NCI-H1105 treated with DMSO at 0.1 percent for 48 hours (cell line): Measurements from ENCODE around the gene ZNF516.

Source experiments
- DNase-seq: peaks from one replicate; lab custom pipeline; 2025; lab: John Stamatoyannopoulos, UW

The ZNF516 gene

DNA sequence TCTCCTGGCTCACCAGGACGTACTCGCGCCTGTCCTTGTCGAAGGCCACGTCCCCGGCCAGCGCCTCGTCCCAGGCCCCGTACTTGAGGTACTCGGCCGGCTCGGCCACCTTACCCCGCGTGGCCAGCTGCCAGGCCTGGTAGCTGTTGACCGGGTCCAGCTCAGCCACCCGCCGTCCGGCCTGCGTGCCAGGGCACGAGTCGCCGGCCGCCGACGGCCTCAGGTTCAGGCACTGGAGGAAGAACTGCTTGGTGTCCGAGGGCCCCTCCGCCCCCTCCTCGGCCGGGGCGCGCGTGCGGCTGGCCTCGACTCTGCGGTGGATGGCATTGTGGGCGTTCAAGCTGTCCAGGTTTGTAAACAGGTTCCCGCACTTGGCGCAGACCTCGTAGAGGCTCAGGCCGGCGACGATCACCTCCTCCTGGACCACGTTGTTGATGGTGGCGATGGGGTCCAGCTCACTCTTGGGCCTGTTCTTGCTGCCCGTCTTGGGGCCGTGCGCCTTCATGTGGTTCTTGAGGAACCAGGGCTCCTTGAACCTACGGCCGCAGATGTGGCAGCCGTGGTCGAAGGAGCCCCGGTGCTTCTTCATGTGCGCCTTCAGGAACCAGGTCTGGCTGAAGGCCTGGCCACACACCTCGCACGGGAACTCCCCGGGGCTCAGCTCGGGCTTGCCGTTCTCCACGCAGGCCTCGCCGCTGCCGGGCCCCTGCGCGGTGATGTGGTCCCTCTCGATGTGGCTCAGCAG, 53.2 kb downstream of the ZNF516 start:
- no peak for DNase-seq

DNA sequence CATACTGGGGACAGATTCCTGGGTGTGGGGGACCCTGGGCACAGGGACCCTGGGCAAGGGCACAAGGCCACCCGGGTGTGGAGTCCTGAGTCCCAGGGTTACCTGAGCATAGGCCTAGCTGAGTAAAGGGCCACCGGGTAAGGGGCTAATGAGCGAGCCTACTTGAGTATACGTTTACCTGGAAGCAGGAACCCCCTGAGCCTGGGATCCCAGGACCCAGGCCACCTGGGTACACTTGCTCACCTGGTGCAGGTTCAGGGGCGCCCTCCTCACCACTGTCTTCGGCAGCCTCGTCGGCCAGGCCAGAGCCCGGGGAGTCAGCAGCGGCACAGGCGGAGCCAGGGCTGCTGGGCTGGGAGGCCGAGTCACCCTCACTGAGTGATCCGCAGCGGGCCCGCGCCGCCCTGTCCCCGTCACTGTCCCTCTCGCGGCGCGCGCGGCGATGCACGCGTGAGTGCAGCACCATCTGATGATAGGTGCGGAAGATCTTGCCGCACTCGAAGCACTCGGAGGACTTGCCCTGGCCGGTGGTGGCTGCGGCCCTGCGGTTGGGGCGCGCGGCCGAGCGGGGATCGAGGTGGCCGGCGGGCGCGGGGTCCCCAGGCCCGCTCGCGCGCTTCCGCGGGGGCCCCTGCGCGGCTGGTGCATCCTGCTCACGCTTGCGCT, 53.9 kb downstream of the ZNF516 start:
- DNase-seq = no peak

GRCh38 chr18:76437910-76438309, 57.1 kb downstream of the ZNF516 start:
- DNase-seq = no peak

GRCh38 chr18:76437011-76437410, 58.0 kb downstream of the ZNF516 start:
- DNase-seq = no peak

- no peak for DNase-seq
These were observed 58.7 kb downstream of the ZNF516 start for GRCh38 chr18:76436342-76436741.

GRCh38 chr18:76435316-76435989, 59.6 kb downstream of the ZNF516 start:
- no peak for DNase-seq

- no peak for DNase-seq
These were observed 60.6 kb downstream of the ZNF516 start for GRCh38 chr18:76434452-76434851.

DNA sequence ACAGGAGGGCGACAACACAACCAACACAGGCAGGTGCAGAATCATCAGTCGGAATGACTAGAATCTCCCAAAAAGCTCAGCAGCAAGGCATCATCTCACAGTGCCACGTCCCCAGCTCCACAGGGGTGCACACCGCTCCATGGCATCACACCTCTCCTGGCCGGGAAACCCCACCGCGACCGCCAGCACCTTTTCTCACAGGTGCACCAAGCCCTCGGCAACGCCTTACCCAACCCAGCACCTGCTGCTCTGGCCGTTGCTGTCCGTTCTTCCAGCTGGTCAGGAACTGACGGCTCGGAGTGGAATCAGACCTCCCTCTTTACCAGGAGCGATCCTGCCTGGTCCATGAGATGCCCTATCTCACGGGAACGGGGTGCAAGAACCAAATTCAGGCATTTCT, 61.3 kb downstream of the ZNF516 start:
- DNase-seq = no peak

GRCh38 chr18:76432970-76433767, 61.9 kb downstream of the ZNF516 start:
- no peak for DNase-seq

DNA sequence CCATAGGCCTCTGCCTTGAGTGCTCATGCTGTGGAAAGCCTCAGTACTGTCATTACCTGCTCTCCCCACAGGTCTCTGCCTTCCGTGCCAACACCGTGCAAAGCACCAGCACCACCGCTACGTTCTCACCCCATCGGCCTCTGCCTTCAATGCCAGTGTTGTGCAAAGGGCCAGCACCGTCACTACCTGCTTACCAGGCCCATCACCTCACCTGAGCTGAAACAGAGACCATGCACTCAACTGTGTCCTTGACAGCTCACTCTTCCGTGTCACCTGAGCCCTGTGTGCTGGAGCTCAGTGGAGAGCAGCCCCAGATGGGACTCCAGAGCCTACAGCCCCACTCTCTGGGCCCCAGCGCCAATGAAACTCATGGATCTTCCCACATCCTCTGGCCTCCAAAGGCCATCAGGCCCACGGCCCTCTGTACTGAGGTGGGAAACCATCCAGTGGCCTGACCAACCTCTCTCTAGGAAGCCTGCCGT, 62.7 kb downstream of the ZNF516 start:
- DNase-seq = no peak

DNA sequence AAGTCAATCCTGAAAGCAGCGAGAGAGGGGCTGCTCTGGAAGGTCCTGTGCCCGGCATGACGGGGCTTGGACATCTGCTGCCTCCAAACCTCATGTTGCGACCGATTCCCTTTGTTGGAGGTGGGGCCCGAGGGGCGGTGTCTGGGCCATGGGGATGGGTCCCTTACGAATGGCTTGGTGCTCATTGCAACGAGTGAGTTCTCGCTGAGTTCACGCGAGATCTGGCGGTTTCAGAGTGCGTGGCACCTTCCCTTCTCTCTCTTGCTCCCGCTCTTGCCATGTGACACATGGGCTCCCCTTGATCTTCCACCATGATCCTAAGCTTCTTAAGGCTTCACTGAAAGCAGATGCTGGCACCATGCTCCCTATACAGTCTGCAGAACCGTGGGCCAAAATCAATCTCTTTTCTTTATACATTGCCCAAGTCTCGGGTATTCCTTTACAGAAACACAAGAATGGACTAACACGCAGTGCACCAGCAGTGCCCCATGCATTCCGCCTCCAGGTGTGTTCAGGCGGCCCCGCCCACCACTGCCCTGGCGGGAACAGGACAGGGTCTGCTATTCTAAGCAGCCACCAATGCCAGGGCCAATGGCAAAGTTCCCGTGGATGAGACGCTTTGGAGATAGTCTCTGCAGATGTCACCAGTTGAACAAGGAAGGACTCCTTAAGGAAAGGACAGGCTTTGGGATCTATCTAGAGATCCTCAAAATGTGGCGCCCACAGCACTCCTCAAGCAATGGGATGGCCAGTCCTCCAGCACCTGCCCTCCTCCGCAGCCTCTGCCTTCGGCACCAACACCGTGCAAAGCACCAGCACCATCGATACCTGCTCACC, 63.4 kb downstream of the ZNF516 start:
- no peak for DNase-seq

- DNase-seq = no peak
These were observed 64.4 kb downstream of the ZNF516 start for GRCh38 chr18:76430636-76431035.

DNA sequence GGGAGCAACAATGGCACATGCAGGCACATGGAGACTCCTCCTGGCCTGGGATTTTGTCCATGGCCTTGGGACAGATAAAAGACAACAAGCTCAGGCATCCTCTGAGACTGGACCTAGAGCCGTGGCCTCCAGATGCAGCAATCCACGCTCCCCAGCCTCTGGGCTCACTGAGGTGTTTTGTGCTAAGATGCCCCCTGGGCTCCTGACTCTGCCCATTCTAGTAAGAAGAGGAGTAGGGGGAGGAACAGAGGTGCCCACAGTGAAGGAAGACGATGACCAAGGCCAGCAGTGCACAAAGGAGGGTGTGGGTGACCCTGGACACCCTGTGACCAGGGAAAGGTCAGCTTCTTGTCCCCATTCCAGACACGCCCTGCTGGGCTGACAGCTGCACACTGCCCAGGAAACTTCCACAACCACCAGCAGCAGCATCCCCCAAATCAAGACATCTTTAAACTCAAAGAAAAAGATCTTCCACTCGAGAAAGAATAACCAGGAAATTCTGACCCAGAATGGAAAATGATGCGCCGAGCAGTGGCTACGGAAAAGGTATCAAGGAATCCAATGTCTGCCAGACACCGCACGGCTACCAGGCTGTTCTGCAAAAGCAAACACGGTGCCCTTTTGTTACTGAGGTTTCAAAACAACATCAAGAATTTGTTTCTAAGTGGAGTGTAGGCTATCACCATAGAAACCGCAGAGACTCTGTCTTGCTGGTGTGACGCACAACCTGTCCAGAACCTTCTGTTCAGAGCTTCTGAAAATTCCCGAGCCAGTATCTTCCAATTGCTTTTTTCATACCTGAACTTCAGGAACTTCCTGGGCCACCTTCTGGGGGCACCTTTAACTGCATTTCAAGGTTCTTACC, 65.5 kb downstream of the ZNF516 start:
- DNase-seq = no peak

DNA sequence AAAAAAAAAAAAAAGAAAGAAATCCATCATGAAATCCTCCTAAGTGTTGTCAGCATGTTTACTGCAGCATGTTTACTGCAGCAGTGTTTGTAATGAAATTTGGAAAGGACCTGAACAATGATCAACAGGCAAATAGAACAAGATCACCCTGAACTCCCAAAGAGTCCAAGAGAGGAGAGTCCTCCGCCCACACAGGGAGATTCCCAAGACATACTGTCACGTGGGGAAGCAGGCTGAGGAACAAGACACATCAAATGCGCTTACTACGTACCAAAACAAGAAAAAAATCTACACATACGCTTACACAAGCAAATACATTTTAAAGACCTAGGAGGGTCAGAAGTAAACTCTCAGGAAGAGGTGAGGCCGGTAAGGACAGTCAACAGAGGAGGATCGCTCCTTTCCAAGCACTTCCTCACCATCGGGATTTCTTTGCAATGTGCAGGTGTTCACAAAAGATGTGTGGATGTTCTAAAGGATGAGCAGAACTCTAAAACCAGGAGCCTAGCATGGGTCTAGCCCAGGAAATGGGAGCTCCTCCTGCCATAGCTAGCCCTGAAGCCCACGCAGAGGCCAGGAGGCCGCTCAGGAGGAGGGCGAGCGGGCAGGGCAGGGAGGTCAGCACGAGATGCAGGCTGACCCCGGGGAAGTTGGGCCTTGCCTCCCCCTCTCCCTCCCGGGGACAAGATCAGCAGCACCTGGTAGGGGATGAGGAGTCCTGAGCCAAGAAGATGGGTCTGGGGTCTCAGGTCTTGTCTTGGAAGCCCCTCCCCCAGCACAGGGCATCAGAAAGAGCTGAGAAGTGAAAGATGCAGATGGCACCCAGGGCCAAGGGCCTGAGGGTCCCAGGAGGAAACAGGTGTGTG, 66.4 kb downstream of the ZNF516 start:
- no peak for DNase-seq

DNA sequence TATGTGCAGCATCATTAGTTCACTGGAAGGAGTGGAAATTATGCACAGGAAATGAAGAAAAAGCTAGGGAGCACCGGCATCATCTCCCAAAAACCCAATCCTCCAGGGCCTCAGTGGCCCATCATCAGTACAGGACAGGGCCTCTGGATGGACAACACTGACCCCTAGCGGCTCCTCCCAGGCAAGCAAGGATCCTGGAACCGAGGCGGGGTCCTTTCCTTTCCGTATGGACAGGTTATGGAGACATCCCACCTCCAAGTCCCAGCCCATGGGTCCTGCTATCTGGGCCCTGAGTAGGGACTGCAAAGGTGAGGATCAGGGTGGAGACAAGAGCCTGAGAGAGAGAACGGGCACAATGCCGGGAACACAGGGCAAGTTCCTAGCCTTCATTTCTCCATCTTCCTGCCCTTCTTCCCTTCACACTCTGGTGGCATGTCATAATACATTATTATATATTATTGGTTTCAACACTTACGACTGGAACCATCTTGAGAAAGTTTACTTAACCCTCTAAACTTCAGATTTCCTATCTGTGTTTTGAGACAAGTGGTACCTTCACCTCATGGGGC, 68.2 kb downstream of the ZNF516 start:
- no peak for DNase-seq

GRCh38 chr18:76425146-76426131, 69.6 kb downstream of the ZNF516 start:
- DNase-seq = no peak

GRCh38 chr18:76422838-76423237, 72.2 kb downstream of the ZNF516 start:
- no peak for DNase-seq

DNA sequence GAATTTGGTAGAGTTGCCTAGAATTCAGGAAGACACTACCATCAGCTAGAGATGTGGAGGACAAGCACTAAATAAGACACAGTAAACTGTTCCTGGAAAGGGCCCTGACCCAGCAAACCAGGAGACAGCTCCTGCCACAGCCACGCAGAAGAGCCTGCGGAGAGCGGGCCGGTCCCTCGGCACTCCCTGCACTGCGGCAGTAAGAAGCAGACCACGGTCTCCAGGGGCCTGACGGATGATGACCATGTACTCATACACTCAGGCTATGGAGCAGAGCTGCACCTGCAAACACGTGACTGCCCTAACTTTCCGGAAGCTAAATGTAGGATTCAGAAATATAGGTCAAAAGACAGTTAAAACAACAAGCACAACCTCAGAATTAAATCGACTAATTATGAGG, 72.9 kb downstream of the ZNF516 start:
- no peak for DNase-seq
